ENCODE measurements around the gene ANKRD30A.

DNA sequence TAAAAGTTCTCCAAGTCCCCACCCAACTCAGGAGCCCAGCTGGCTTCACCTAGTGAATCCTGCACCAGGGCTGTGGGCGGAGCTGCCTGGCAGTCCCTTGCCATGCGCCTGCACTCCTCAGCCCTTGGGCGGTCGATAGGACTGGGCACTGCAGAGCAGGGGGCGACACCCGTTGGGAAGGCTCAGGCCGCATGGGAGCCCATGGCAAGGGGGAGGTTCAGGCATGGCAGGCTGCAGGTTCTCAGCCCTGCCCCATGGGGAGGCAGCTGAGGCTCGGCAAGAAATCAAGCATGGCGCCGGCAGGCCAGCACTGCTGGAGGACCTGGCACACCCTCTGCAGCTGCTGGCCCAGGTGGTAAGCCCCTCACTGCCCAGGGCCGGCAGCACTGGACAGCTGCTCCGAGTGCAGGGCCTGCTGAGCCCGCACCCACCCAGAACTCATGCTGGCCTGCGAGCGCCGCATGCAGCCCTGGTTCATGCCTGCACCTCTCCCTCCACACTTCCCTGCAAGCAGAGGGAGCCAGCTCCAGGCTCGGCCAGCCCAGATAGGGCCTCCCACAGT is 149.9 kb downstream of the ANKRD30A start:
- TF ChIP-seq TAF1 (IDR thresholded peaks at IDR 0.05; ENCODE audit: borderline replicate concordance, insufficient read depth, low read length) (no peak), POLR2AphosphoS5 (IDR thresholded peaks at IDR 0.05; ENCODE audit: low read depth, low read length) (no peak), REST (IDR thresholded peaks at IDR 0.05; ENCODE audit: insufficient read depth in 1 of 2, low read depth in 2 of 2, low read length in 2 of 2) (no peak)

All from PFSK-1 (cell line).